ENCODE results near the gene PLA2G4B.

PLA2G4B gene

DNA sequence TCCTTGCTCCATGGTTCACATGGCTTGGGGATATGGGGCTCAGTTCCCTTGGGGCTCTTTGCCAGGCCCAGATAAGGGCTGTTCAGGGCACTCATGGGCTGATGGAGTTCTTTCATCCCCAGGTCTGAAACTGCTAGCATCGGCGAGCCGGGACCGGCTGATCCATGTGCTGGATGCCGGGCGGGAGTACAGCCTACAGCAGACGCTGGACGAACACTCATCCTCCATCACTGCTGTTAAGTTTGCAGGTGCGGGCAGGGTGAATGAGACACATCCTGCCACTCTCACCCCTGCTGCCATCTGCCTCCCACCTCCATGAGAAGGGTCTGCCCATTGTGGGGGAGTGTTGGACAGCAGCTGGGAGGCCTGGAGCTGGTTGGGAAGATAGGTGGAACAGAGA lies 21.9 kb upstream of the PLA2G4B start:
- Mint-ChIP-seq H3K4me1 (ENCODE audit: low read depth) (peaks cover 4% of the 10 kb centered on the region), H3K9me3 (no peaks in the 10 kb centered on the region), H3K27me3 (ENCODE audit: low read depth) (no peaks in the 10 kb centered on the region), H3K27ac (no peak overlapping the region), H3K36me3 (ENCODE audit: low read depth) (peaks cover 38% of the 10 kb centered on the region), H3K4me3 (no peak overlapping the region)

DNA sequence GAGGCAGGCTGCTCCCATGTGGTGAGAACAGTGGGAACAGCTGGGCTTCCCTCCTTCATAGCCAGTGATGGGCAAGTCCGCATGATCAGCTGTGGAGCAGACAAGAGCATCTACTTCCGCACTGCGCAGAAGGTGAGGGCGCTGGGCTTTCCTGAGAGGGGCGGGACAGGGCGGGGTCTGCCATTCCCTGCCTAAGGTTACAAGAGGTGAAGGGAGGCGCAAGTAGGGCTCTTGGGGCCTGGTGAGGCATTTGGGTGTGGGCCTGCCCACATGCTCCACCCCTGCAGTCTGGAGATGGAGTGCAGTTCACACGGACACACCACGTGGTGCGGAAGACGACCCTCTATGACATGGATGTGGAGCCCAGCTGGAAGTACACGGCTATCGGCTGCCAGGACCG lies 21.3 kb upstream of the PLA2G4B start:
- no peak overlapping the region for H3K27ac Mint-ChIP-seq
- H3K4me1 Mint-ChIP-seq (ENCODE audit: low read depth): peaks cover 2% of the 10 kb centered on the region
- peaks cover 38% of the 10 kb centered on the region for H3K36me3 Mint-ChIP-seq (ENCODE audit: low read depth)
- H3K27me3 Mint-ChIP-seq (ENCODE audit: low read depth): no peaks in the 10 kb centered on the region
- H3K9me3 Mint-ChIP-seq: no peaks in the 10 kb centered on the region
- H3K4me3 Mint-ChIP-seq: no peak overlapping the region

DNA sequence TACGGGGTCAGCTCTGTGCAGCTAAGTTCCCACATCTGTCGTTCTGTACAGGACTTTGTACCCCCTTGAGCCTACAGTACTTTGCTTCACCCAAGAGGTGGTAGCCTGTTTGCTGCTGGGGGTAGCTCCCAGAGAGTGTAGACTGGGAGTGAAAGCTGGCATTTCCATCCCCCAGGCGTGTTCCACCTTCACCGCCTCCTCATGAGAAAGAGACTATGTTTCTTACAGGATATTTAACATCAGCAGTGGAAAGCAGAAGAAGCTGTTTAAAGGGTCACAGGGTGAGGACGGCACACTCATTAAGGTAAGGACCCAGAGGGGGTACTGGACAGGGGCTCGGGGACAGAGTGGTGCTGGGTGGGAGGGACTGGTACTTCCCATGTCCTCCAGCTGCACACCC lies 20.9 kb upstream of the PLA2G4B start:
- no peak overlapping the region for H3K27ac Mint-ChIP-seq
- H3K9me3 Mint-ChIP-seq: no peaks in the 10 kb centered on the region
- no peak overlapping the region for H3K4me3 Mint-ChIP-seq
- H3K36me3 Mint-ChIP-seq (ENCODE audit: low read depth): peaks cover 40% of the 10 kb centered on the region
- peaks cover 2% of the 10 kb centered on the region for H3K4me1 Mint-ChIP-seq (ENCODE audit: low read depth)
- H3K27me3 Mint-ChIP-seq (ENCODE audit: low read depth): no peaks in the 10 kb centered on the region

DNA sequence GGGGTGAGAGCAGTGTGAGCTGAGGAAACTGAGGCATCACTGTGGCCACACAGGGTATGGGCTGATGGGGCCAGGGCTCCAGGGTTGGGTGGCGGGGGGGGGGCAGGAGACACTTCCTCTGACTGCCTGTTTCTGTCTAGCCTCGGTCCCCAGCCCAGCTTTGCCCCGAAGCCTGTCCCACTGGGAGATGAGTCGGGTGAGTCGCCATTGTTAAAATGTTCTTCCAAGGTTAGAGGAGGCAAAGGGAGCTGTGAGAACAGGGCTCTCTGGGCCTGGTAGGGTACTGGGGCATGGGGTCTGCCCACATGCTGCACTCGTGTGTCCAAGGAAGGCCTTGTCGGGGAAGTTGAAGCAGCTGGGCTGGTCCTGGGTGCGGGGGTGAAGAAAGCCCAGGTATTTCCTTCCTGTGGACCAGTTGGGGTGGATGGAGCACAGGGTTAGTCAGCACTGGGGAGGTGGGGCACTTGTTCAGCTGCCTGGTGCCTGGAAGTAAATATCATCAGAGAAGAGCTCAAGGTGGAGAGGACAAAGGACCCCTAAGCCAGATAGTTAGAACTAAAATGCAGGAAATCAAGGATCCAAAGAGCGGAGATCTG lies 19.1 kb upstream of the PLA2G4B start:
- H3K36me3 Mint-ChIP-seq (ENCODE audit: low read depth): peaks cover 38% of the 10 kb centered on the region
- H3K4me3 Mint-ChIP-seq: no peak overlapping the region
- peak overlapping the region; percentile 8 for H3K27ac Mint-ChIP-seq
- H3K9me3 Mint-ChIP-seq: no peaks in the 10 kb centered on the region
- H3K27me3 Mint-ChIP-seq (ENCODE audit: low read depth): no peaks in the 10 kb centered on the region
- peaks cover 2% of the 10 kb centered on the region for H3K4me1 Mint-ChIP-seq (ENCODE audit: low read depth)

DNA sequence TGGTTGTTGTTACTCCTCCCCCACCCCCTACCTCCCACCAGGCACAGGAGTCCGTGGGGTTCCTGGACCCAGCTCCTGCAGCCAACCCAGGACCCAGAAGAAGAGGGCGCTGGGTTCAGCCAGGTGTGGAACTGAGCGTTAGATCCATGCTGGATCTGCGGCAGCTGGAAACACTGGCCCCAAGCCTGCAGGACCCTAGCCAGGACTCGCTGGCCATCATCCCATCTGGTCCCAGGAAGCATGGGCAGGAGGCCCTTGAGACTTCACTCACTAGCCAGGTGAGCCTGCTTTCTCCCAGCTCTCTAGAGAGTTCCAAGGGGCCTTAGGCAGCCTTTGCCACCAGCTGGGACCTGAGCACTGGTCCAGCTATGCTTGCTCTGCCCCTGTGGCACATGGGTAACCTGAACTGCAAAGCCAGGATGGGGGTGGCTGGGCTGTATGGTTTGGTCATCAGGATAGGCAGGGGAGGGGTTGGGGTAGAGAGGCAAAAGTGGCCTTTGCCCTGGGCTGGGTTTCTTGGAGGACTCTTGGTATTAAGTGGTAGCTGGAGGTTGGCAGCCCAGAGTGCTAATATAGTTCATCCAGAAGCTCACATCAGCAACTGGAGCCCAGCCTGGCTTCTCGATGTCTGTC lies 17.7 kb upstream of the PLA2G4B start:
- Mint-ChIP-seq H3K4me3 (no peak overlapping the region), H3K27ac (no peak overlapping the region), H3K27me3 (ENCODE audit: low read depth) (no peaks in the 10 kb centered on the region), H3K9me3 (no peaks in the 10 kb centered on the region), H3K4me1 (ENCODE audit: low read depth) (peaks cover 2% of the 10 kb centered on the region), H3K36me3 (ENCODE audit: low read depth) (peaks cover 34% of the 10 kb centered on the region)

DNA sequence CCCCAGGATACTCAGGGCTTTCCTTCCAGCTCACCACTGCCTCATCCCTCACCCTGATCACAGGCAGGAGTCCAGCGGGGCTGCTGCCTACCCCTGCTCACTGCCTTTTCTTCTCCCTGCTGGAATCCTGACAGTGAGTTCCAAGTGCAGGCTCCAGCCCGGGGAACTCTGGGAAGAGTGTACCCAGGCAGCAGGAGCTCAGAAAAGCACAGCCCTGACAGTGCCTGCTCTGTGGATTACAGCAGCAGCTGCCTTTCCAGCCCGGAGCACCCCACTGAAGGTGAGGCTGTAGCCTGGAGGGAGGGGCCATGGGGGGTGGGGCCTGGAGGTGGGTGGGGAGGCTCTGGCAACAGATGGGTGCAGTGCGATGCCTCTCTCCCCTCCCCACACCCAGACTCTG lies 16.8 kb upstream of the PLA2G4B start:
- H3K36me3 Mint-ChIP-seq (ENCODE audit: low read depth): peaks cover 36% of the 10 kb centered on the region
- H3K27ac Mint-ChIP-seq: no peak overlapping the region
- no peak overlapping the region for H3K4me3 Mint-ChIP-seq
- peaks cover 5% of the 10 kb centered on the region for H3K4me1 Mint-ChIP-seq (ENCODE audit: low read depth)
- H3K9me3 Mint-ChIP-seq: no peaks in the 10 kb centered on the region
- no peaks in the 10 kb centered on the region for H3K27me3 Mint-ChIP-seq (ENCODE audit: low read depth)

DNA sequence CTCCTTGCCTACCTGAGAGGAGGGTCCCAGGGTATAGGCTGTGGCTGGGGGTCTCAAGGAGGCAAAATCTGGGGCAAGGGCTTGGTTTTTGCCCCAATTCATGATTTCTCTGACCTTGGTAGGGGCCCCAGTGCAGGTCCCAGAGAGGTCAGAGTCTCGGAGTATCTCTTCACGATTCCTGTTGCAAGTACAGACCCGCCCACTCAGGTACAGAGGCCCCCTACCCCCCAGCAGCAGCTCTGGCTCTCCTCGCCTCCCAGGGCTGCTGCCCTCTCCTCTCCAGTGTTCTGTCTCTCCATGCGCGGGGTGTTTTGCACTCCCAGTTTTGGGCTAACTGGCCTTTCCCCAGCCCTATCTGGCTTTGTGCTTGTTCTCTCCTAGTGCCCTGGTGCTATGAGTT lies 16.2 kb upstream of the PLA2G4B start:
- H3K4me3 Mint-ChIP-seq: no peak overlapping the region
- peaks cover 34% of the 10 kb centered on the region for H3K36me3 Mint-ChIP-seq (ENCODE audit: low read depth)
- no peaks in the 10 kb centered on the region for H3K27me3 Mint-ChIP-seq (ENCODE audit: low read depth)
- no peak overlapping the region for H3K27ac Mint-ChIP-seq
- peaks cover 5% of the 10 kb centered on the region for H3K4me1 Mint-ChIP-seq (ENCODE audit: low read depth)
- no peaks in the 10 kb centered on the region for H3K9me3 Mint-ChIP-seq

DNA sequence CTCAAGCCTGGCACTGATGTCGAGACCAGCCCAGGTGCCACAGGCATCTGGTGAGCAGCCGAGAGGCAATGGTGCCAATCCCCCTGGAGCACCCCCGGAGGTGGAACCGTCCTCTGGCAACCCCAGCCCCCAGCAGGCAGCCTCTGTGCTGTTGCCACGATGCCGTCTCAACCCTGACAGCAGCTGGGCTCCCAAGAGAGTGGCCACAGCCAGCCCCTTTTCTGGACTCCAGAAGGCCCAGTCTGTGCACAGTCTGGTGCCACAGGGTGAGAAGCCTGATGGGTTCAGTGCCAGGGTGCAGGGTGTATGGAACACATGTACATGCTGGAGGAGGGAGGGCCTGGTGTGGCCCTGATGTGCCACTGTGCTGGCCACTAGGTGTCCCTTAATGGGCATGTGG lies 15.7 kb upstream of the PLA2G4B start:
- Mint-ChIP-seq H3K4me3 (no peak overlapping the region), H3K9me3 (no peaks in the 10 kb centered on the region), H3K27ac (no peak overlapping the region), H3K4me1 (ENCODE audit: low read depth) (peaks cover 5% of the 10 kb centered on the region), H3K27me3 (ENCODE audit: low read depth) (no peaks in the 10 kb centered on the region), H3K36me3 (ENCODE audit: low read depth) (peaks cover 34% of the 10 kb centered on the region)

DNA sequence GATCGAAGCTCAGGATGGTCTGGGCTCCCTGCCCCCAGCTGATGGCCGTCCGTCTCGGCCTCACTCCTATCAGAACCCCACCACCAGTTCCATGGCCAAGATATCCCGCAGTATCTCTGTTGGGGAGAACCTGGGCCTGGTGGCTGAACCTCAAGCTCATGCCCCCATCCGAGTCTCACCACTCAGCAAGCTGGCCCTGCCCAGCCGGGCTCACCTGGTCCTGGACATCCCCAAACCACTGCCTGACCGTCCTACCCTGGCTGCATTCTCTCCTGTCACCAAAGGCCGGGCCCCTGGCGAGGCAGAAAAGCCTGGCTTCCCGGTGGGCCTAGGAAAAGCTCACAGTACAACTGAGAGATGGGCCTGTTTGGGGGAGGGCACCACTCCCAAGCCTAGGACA lies 15.1 kb upstream of the PLA2G4B start:
- peaks cover 7% of the 10 kb centered on the region for H3K4me1 Mint-ChIP-seq (ENCODE audit: low read depth)
- H3K36me3 Mint-ChIP-seq (ENCODE audit: low read depth): peaks cover 31% of the 10 kb centered on the region
- no peaks in the 10 kb centered on the region for H3K27me3 Mint-ChIP-seq (ENCODE audit: low read depth)
- no peak overlapping the region for H3K4me3 Mint-ChIP-seq
- no peak overlapping the region for H3K27ac Mint-ChIP-seq
- no peaks in the 10 kb centered on the region for H3K9me3 Mint-ChIP-seq

DNA sequence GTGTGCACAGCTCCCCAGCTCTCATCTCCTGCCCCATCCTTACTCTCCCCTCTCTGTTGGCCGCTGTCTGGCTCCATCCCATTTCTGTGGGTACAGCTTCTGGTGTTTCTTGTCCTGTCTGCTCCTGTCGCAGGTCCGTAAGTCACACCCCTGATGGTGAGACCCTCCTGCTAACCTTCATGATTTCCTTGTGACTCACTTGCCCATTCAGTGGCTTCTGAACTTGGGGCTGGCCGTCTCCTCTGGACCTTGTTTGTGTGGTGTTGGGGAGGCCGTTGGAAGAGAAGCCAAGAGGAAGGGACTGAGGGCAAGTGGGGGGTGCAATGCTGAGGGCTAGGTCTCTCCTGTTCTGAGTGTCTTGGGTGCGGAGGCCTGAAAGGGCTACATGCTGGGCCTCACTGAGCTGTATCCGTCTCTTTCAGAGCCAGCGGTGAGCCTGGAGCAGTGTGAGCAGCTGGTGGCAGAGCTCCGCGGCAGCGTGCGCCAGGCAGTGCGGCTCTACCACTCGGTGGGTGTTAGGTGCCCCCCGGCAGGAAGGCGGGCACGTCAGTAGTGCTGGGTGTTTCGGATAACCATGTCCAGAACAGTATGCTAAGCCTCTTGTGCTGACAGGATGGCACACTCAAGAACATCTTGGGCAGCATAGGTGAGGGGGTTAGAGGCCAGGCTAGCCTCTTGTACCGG lies 14.4 kb upstream of the PLA2G4B start:
- H3K36me3 Mint-ChIP-seq (ENCODE audit: low read depth): peaks cover 32% of the 10 kb centered on the region

DNA sequence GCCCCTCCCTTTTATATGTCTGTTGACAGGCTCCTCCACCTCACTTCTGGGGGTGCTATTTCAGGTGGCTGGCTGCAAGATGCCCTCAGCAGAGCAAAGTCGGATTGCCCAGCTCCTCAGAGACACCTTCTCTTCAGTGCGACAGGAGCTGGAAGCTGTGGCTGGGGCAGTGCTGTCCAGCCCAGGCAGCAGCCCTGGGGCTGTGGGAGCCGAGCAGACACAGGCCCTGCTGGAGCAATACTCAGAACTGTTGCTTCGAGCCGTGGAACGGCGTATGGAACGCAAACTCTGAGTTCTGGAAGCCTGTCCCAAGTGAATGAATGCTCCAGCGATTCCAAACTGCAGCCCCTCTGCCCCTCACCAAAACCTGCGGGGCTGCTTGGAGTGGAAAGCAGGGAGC lies 13.5 kb upstream of the PLA2G4B start:
- no peak overlapping the region for H3K27ac Mint-ChIP-seq
- peaks cover 28% of the 10 kb centered on the region for H3K36me3 Mint-ChIP-seq (ENCODE audit: low read depth)
- peaks cover 16% of the 10 kb centered on the region for H3K4me1 Mint-ChIP-seq (ENCODE audit: low read depth)
- no peak overlapping the region for H3K4me3 Mint-ChIP-seq
- no peaks in the 10 kb centered on the region for H3K9me3 Mint-ChIP-seq
- no peaks in the 10 kb centered on the region for H3K27me3 Mint-ChIP-seq (ENCODE audit: low read depth)

More for the DNA sequence above, 14.4 kb upstream of the PLA2G4B start:
- Mint-ChIP-seq H3K27ac (no peak overlapping the region), H3K27me3 (ENCODE audit: low read depth) (no peaks in the 10 kb centered on the region), H3K4me3 (no peak overlapping the region), H3K9me3 (no peaks in the 10 kb centered on the region), H3K4me1 (ENCODE audit: low read depth) (peaks cover 11% of the 10 kb centered on the region)

DNA sequence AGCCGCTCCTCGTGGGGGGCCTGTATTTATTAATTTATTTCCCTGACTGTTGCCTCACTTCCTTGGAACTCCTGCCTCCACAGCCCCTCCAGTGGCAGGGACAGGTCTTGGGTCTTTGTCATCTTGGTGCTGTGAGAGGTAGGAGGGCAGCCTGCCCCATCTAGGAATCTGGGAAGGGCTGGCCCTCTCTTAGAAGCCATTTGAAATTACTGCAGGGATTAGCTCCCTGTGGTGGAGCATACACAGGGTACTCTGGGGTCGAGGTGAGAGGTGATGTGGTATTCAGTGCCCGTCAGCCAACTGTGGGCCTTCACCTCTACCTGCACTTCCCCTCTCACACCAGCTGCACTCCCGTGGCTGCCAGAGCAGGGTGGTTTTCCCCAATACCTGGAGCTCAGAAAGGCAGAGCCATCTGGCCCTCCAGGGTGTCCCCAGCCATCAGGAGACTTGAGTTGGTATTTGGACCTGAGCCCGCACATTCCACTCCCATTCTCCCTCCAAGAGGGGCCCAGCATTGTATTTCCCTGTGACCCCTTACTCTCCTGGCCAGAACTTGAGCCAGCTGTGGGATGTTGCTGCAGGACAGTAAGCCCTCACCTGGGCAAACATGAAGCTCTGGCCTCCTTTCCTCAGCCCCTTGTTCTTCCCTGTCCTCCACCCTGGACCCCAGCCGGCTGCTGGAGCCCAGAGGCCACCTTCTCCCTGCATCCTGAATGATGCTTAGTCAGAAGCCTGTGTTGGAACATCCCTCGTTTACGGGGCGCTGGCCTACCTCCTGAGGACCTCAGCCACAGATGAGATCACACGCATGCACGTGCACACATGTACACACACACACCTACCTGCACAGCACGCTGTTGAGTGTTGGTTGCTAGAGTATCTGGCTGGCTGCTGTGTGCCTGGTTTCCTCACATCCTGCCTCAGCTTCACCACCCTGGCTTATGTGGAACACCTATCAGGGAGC lies 12.8 kb upstream of the PLA2G4B start:
- no peaks in the 10 kb centered on the region for H3K9me3 Mint-ChIP-seq
- no peaks in the 10 kb centered on the region for H3K27me3 Mint-ChIP-seq (ENCODE audit: low read depth)
- H3K36me3 Mint-ChIP-seq (ENCODE audit: low read depth): peaks cover 26% of the 10 kb centered on the region
- no peak overlapping the region for H3K27ac Mint-ChIP-seq
- H3K4me1 Mint-ChIP-seq (ENCODE audit: low read depth): peaks cover 18% of the 10 kb centered on the region
- H3K4me3 Mint-ChIP-seq: peak overlapping the region; percentile 74

DNA sequence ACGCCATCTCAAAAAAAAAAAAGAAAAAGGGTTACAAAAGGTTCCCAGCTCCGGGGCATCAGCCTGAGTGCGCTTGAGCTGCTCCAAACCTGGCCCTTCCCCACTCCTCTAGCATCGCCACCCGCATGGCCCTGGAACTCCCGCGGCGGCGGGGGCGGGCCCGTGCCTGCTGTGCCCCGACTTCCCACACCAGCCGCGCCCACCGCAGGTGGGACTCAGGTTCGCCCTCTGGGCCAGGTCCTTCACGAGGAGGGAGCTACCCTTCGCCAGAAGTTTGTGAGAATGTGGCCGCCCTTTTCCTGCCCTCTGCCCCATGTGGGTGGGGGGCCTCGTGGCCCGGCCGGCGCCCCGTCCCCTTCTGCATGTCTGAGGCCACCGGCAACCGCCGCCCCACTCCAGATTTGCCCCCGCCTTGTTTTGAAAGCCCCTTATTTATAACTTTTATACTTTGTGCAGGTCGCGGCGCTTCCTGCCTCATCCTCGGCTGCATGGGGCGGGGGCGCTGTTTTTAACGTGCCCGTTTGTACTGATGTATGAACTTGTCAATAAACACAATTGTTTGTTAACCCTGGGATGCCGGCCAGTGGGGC lies 11.3 kb upstream of the PLA2G4B start:
- peak overlapping the region; percentile 79 for H3K27ac Mint-ChIP-seq
- H3K27me3 Mint-ChIP-seq (ENCODE audit: low read depth): no peaks in the 10 kb centered on the region
- peaks cover 29% of the 10 kb centered on the region for H3K36me3 Mint-ChIP-seq (ENCODE audit: low read depth)
- peaks cover 30% of the 10 kb centered on the region for H3K4me1 Mint-ChIP-seq (ENCODE audit: low read depth)
- H3K4me3 Mint-ChIP-seq: peak overlapping the region; percentile 94
- H3K9me3 Mint-ChIP-seq: no peaks in the 10 kb centered on the region
